ENCODE results near the gene WDR89.

WDR89 gene

DNA sequence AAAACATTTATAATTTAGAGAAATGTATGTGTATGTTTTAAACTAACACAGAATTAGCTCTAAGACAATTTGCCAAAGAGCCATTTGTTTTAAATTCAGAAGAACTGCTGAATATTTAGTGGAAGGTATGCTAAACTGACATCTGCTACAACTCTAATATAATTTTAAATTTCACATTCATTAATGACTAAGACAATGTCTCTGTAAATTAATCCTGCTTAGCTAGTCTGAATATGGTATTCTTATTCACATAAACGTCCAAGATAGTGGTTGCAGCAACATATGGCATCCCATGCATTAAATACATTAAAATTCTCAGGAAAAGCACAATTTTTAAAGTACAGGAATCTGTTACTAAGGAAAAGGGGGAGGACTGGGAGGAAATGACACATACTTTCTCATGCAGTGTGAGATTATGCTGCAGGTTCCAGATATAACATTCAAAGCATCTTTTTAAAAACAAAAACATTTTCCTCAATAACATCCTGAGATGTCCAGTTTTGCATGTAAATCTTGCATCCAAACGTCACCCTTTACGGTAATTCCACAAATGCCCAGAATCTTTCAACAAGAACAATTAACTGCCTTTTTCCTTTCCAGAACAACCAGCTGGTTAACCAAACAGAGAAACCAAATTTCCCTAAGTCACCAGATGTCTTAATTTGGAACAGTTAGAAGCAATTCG is 26.9 kb downstream of the WDR89 start:
- no peak for TF ChIP-seq EZH2phosphoT487 (IDR thresholded peaks at IDR 0.05; ENCODE audit: low read depth)
- TF ChIP-seq, protein P1, sequence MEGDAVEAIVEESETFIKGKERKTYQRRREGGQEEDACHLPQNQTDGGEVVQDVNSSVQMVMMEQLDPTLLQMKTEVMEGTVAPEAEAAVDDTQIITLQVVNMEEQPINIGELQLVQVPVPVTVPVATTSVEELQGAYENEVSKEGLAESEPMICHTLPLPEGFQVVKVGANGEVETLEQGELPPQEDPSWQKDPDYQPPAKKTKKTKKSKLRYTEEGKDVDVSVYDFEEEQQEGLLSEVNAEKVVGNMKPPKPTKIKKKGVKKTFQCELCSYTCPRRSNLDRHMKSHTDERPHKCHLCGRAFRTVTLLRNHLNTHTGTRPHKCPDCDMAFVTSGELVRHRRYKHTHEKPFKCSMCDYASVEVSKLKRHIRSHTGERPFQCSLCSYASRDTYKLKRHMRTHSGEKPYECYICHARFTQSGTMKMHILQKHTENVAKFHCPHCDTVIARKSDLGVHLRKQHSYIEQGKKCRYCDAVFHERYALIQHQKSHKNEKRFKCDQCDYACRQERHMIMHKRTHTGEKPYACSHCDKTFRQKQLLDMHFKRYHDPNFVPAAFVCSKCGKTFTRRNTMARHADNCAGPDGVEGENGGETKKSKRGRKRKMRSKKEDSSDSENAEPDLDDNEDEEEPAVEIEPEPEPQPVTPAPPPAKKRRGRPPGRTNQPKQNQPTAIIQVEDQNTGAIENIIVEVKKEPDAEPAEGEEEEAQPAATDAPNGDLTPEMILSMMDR (IDR thresholded peaks at IDR 0.05; ENCODE audit: low read depth, low read length), result no peak
- no peak overlapping the region for H2AFZ ChIP-seq (ENCODE audit: low read depth, low read length)
- no peaks in the 10 kb centered on the region for H3K4me1 ChIP-seq (ENCODE audit: low read length)
- peaks cover 64% of the 10 kb centered on the region for H3K79me2 ChIP-seq (ENCODE audit: low read length)
- no peaks in the 10 kb centered on the region for H3K27me3 ChIP-seq (ENCODE audit: low read depth, low read length)
- H3K27ac ChIP-seq (ENCODE audit: low read length), result no peak overlapping the region
- no peak overlapping the region for H3K9ac ChIP-seq (ENCODE audit: low read length)
- H3K36me3 ChIP-seq (replicated peaks; ENCODE audit: low read depth, low read length), result peaks cover 13% of the 10 kb centered on the region
- H4K20me1 ChIP-seq (ENCODE audit: insufficient read depth, low read length), result peaks cover 35% of the 10 kb centered on the region; the same call in 1 of the 2 replicates
- H3K4me2 ChIP-seq (ENCODE audit: low read length), result no peak overlapping the region
- no peak overlapping the region for H3K4me3 ChIP-seq (ENCODE audit: low read length)
- no peaks in the 10 kb centered on the region for H3K9me3 ChIP-seq (ENCODE audit: insufficient read depth, low read length)

DNA sequence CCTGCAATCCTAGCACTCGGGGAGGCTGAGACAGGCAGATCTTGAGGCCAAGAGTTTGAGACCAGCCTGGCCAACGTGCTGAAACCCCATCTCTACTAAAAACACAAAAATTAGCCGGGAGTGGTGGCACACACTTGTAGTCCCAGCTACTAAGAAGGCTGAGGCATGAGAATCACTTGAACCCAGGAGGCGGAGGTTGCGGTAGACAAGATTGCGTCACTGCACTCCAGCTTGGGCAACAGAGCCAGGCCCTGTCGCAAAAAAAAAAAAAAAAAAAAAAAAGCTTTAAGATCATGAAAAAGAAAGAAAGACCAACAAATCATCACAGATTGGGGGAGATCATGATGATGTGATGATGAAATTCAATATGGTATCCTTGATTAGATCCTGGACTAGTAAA is 30.6 kb downstream of the WDR89 start:
- no peak for TF ChIP-seq EZH2phosphoT487 (IDR thresholded peaks at IDR 0.05; ENCODE audit: low read depth)
- TF ChIP-seq, protein P1 (IDR thresholded peaks at IDR 0.05; ENCODE audit: low read depth, low read length), result no peak
- no peaks in the 10 kb centered on the region for H3K27me3 ChIP-seq (ENCODE audit: low read depth, low read length)
- H3K9me3 ChIP-seq (ENCODE audit: insufficient read depth, low read length), result no peaks in the 10 kb centered on the region
- no peak overlapping the region for H2AFZ ChIP-seq (ENCODE audit: low read depth, low read length)
- no peak overlapping the region for H3K4me2 ChIP-seq (ENCODE audit: low read length)
- H3K36me3 ChIP-seq (replicated peaks; ENCODE audit: low read depth, low read length), result peaks cover 12% of the 10 kb centered on the region
- no peaks in the 10 kb centered on the region for H3K4me1 ChIP-seq (ENCODE audit: low read length)
- H3K79me2 ChIP-seq (ENCODE audit: low read length), result peaks cover 45% of the 10 kb centered on the region
- H3K9ac ChIP-seq (ENCODE audit: low read length), result no peak overlapping the region
- no peak overlapping the region for H3K4me3 ChIP-seq (ENCODE audit: low read length)
- H3K27ac ChIP-seq (ENCODE audit: low read length), result no peak overlapping the region
- peaks cover 15% of the 10 kb centered on the region; the same call in 1 of the 2 replicates for H4K20me1 ChIP-seq (ENCODE audit: insufficient read depth, low read length)

DNA sequence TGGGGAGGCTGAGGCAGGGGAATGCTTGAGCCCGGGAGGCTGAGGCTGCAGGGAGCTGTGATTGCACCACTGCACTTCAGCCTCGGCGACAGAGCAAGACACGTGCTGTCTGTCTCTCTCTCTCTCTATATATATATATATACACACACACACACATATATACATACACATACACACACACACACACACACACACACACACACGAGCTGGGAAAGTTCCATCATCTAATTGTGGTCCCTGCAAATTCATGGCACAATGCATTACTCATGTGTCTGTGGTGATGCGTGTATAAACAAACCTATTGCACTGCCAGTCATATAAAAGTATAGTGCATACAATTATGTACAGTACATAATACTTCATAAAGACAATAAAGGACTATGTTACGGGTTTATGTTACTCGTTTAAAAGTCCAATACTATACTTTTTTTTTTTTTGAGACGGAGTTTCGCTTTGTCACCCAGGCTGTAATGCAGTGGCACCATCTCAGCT is 36.6 kb downstream of the WDR89 start:
- Histone ChIP-seq H3K36me3 (replicated peaks; ENCODE audit: low read depth, low read length) (peaks cover 10% of the 10 kb centered on the region), H3K4me3 (ENCODE audit: low read length) (no peak overlapping the region), H3K9ac (ENCODE audit: low read length) (no peak overlapping the region), H3K27ac (ENCODE audit: low read length) (no peak overlapping the region), H4K20me1 (ENCODE audit: insufficient read depth, low read length) (peaks cover 5% of the 10 kb centered on the region; the same call in 1 of the 2 replicates), H2AFZ (ENCODE audit: low read depth, low read length) (no peak overlapping the region), H3K4me2 (ENCODE audit: low read length) (no peak overlapping the region), H3K4me1 (ENCODE audit: low read length) (no peaks in the 10 kb centered on the region), H3K9me3 (ENCODE audit: insufficient read depth, low read length) (no peaks in the 10 kb centered on the region), H3K79me2 (ENCODE audit: low read length) (peaks cover 17% of the 10 kb centered on the region; the same call in 1 of the 2 replicates), H3K27me3 (ENCODE audit: low read depth, low read length) (no peaks in the 10 kb centered on the region)
- no peak for TF ChIP-seq EZH2phosphoT487 (IDR thresholded peaks at IDR 0.05; ENCODE audit: low read depth)
- TF ChIP-seq, protein P1 (IDR thresholded peaks at IDR 0.05; ENCODE audit: low read depth, low read length), result no peak

DNA sequence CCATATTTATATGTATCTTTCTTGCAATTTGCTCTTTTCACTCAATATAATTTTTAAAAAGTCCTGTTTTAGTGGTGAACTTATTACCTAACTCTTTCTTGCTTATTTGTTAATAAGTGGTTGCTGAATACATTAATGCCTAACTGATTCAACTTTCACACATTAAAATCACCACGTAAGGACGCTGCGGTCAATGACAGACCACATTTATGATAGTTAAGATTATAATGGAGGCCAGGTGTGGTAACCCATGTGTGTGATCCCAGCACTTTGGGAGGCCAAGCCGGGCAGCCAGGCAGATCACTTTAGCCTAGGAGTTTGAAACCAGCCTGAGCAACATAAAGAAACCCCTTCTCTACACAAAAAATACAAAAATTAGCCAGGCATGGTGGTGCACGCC is 37.0 kb downstream of the WDR89 start:
- Histone ChIP-seq H3K9me3 (ENCODE audit: insufficient read depth, low read length) (no peaks in the 10 kb centered on the region), H3K4me2 (ENCODE audit: low read length) (no peak overlapping the region), H3K4me3 (ENCODE audit: low read length) (no peak overlapping the region), H3K27ac (ENCODE audit: low read length) (no peak overlapping the region), H3K36me3 (replicated peaks; ENCODE audit: low read depth, low read length) (peaks cover 13% of the 10 kb centered on the region), H2AFZ (ENCODE audit: low read depth, low read length) (no peak overlapping the region), H3K4me1 (ENCODE audit: low read length) (no peaks in the 10 kb centered on the region), H3K79me2 (ENCODE audit: low read length) (peaks cover 17% of the 10 kb centered on the region; the same call in 1 of the 2 replicates), H3K27me3 (ENCODE audit: low read depth, low read length) (no peaks in the 10 kb centered on the region), H4K20me1 (ENCODE audit: insufficient read depth, low read length) (peaks cover 5% of the 10 kb centered on the region; the same call in 1 of the 2 replicates), H3K9ac (ENCODE audit: low read length) (no peak overlapping the region)
- TF ChIP-seq EZH2phosphoT487 (IDR thresholded peaks at IDR 0.05; ENCODE audit: low read depth), result no peak
- TF ChIP-seq, protein P1 (IDR thresholded peaks at IDR 0.05; ENCODE audit: low read depth, low read length), result no peak

Data from OCI-LY3 (cell line).